Astrocyte (in vitro differentiated cells and primary cell): ENCODE measurements around the gene LRBA. TPM values are rescaled to one million over a fixed set of nuclear protein-coding genes. Genes with fewer than 3 reads are reported as not detected.
"Not testable (repeated sequence)": the region's sequence is repeated elsewhere in the genome, so short reads cannot be mapped to it uniquely, and the experiment has no call there.

Source experiments
- DNase-seq: peaks from one replicate; pipeline ENCODE4 v3.0.0-alpha.2; 2010; ENCODE audit warnings: low read depth
- FAIRE-seq: peaks from 2 replicates; lab custom pipeline; 2011; peaks lifted over from hg19 to GRCh38; lab: Jason Lieb, UNC
- H2AFZ ChIP-seq: 2 replicates; pipeline ENCODE4 v1.6.0; 2012; ENCODE audit warnings: low read depth, low read length, inconsistent platforms
- H3K27ac ChIP-seq: 2 replicates; pipeline ENCODE4 v1.5.1; 2011; ENCODE audit warnings: low read depth, low read length, inconsistent platforms
- H3K27me3 ChIP-seq: 2 replicates; pipeline ENCODE4 v1.6.0; 2011; ENCODE audit warnings: low read length, inconsistent platforms; ENCODE audit not compliant: insufficient read depth
- H3K36me3 ChIP-seq: 2 replicates; pipeline ENCODE4 v1.5.1; 2011; ENCODE audit warnings: low read length, inconsistent platforms; ENCODE audit not compliant: insufficient read depth
- H3K4me1 ChIP-seq: 2 replicates; pipeline ENCODE4 v1.5.1; 2011; ENCODE audit warnings: low read length, inconsistent platforms; ENCODE audit not compliant: insufficient read depth
- H3K4me2 ChIP-seq: 2 replicates; pipeline ENCODE4 v1.6.0; 2012; ENCODE audit warnings: low read length, inconsistent platforms
- H3K4me3 ChIP-seq: 2 replicates; pipeline ENCODE4 v1.5.1; 2011; ENCODE audit warnings: low read depth, mild to moderate bottlenecking, low read length, inconsistent platforms; ENCODE audit not compliant: insufficient read depth
- H3K79me2 ChIP-seq: 2 replicates; pipeline ENCODE4 v1.6.0; 2012; ENCODE audit warnings: mild to moderate bottlenecking, low read length, inconsistent platforms; ENCODE audit not compliant: insufficient read depth
- H3K9ac ChIP-seq: 2 replicates; pipeline ENCODE4 v1.6.0; 2012; ENCODE audit warnings: mild to moderate bottlenecking, low read length, inconsistent platforms
- H3K9me3 ChIP-seq: 2 replicates; pipeline ENCODE4 v1.5.1; 2012; ENCODE audit warnings: low read depth, mild to moderate bottlenecking, low read length, inconsistent platforms; ENCODE audit not compliant: insufficient read depth
- H4K20me1 ChIP-seq: 2 replicates; pipeline ENCODE4 v1.6.0; 2012; ENCODE audit warnings: low read length, inconsistent platforms; ENCODE audit not compliant: insufficient read depth
- H3K27ac Mint-ChIP-seq: one replicate; pipeline ENCODE4 v1.8.0; 2021; ENCODE audit warnings: mild to moderate bottlenecking, mixed read lengths; ENCODE audit not compliant: unreplicated experiment
- H3K27me3 Mint-ChIP-seq: one replicate; pipeline ENCODE4 v1.8.0; 2021; ENCODE audit warnings: low read depth, mixed read lengths; ENCODE audit not compliant: unreplicated experiment
- H3K36me3 Mint-ChIP-seq: one replicate; pipeline ENCODE4 v1.8.0; 2021; ENCODE audit warnings: low read depth, mixed read lengths; ENCODE audit not compliant: unreplicated experiment
- H3K4me1 Mint-ChIP-seq: one replicate; pipeline ENCODE4 v1.8.0; 2021; ENCODE audit warnings: low read depth, mixed read lengths; ENCODE audit not compliant: unreplicated experiment
- H3K4me3 Mint-ChIP-seq: one replicate; pipeline ENCODE4 v1.8.0; 2021; ENCODE audit warnings: mild to moderate bottlenecking, moderate library complexity, mixed read lengths; ENCODE audit not compliant: unreplicated experiment
- H3K9me3 Mint-ChIP-seq: one replicate; pipeline ENCODE4 v1.8.0; 2021; ENCODE audit warnings: mild to moderate bottlenecking, mixed read lengths; ENCODE audit not compliant: unreplicated experiment
- CTCF ChIP-seq: IDR thresholded peaks from 2 replicates; pipeline ENCODE4 v1.5.1; 2011; ENCODE audit warnings: low read depth, mild to moderate bottlenecking, inconsistent platforms, low read length, moderate library complexity; ENCODE audit not compliant: insufficient read depth
- EZH2 ChIP-seq: IDR thresholded peaks from 2 replicates; pipeline ENCODE4 v1.6.1; 2012; ENCODE audit warnings: mild to moderate bottlenecking, low read length, inconsistent platforms; ENCODE audit not compliant: insufficient read depth
- total RNA-seq: library from RNA; stranded (reverse); gene quantifications from 2 replicates; pipeline ENCODE4 v1.2.1, GENCODE V29; 2021

Gene LRBA
- total RNA-seq, 1 donor from 2014 or later: 25.3 TPM

- no peaks in the 10 kb centered on the region for H3K36me3 Mint-ChIP-seq
- Histone ChIP-seq H3K27me3 (no peaks in the 10 kb centered on the region), H3K36me3 (no peaks in the 10 kb centered on the region), H3K9me3 (no peaks in the 10 kb centered on the region), H3K4me3 (no peak overlapping the region), H4K20me1 (no peaks in the 10 kb centered on the region), H3K4me2 (no peak overlapping the region), H2AFZ (no peak overlapping the region), H3K79me2 (no peaks in the 10 kb centered on the region), H3K27ac (no peak overlapping the region), H3K9ac (no peak overlapping the region), H3K4me1 (no peaks in the 10 kb centered on the region)
- no peak for TF ChIP-seq EZH2
- H3K27me3 Mint-ChIP-seq: no peaks in the 10 kb centered on the region
- no peak overlapping the region for H3K27ac Mint-ChIP-seq
- H3K9me3 Mint-ChIP-seq: no peaks in the 10 kb centered on the region
- no peak overlapping the region for H3K4me3 Mint-ChIP-seq
- FAIRE-seq (no peak), DNase-seq (no peak)
- peaks cover 8% of the 10 kb centered on the region for H3K4me1 Mint-ChIP-seq
Measured at GRCh38 chr4:150541681-150542080, 473.4 kb downstream of the LRBA start.

- Mint-ChIP-seq H3K9me3 (no peaks in the 10 kb centered on the region), H3K4me3 (no peak overlapping the region), H3K4me1 (peaks cover 8% of the 10 kb centered on the region), H3K27me3 (no peaks in the 10 kb centered on the region), H3K27ac (no peak overlapping the region), H3K36me3 (no peaks in the 10 kb centered on the region)
- no peak overlapping the region for H2AFZ ChIP-seq
- no peak overlapping the region for H3K4me3 ChIP-seq
- no peaks in the 10 kb centered on the region for H3K36me3 ChIP-seq
- no peak for FAIRE-seq
- H3K27ac ChIP-seq: no peak overlapping the region
- no peaks in the 10 kb centered on the region for H3K4me1 ChIP-seq
- TF ChIP-seq CTCF (no peak), EZH2 (no peak)
- peak; percentile 5 for DNase-seq
- H3K9me3 ChIP-seq: no peaks in the 10 kb centered on the region
- H3K9ac ChIP-seq: no peak overlapping the region
- H3K4me2 ChIP-seq: no peak overlapping the region
- no peaks in the 10 kb centered on the region for H3K79me2 ChIP-seq
- no peaks in the 10 kb centered on the region for H3K27me3 ChIP-seq
- H4K20me1 ChIP-seq: no peaks in the 10 kb centered on the region
Measured at GRCh38 chr4:150540959-150541360, 474.1 kb downstream of the LRBA start.

GRCh38 chr4:150540536-150540935, 474.5 kb downstream of the LRBA start:
- H3K9me3 ChIP-seq: no peaks in the 10 kb centered on the region
- no peak for DNase-seq
- no peak overlapping the region for H3K4me2 ChIP-seq
- H3K4me1 ChIP-seq: no peaks in the 10 kb centered on the region
- no peak overlapping the region for H3K27ac ChIP-seq
- Mint-ChIP-seq H3K36me3 (no peaks in the 10 kb centered on the region), H3K27me3 (no peaks in the 10 kb centered on the region), H3K9me3 (no peaks in the 10 kb centered on the region), H3K27ac (no peak overlapping the region), H3K4me1 (peaks cover 8% of the 10 kb centered on the region), H3K4me3 (no peak overlapping the region)
- H3K4me3 ChIP-seq: no peak overlapping the region
- no peak for FAIRE-seq
- no peaks in the 10 kb centered on the region for H3K27me3 ChIP-seq
- H4K20me1 ChIP-seq: no peaks in the 10 kb centered on the region
- H2AFZ ChIP-seq: no peak overlapping the region
- no peak overlapping the region for H3K9ac ChIP-seq
- TF ChIP-seq EZH2 (no peak), CTCF (no peak)
- no peaks in the 10 kb centered on the region for H3K36me3 ChIP-seq
- H3K79me2 ChIP-seq: no peaks in the 10 kb centered on the region

GRCh38 chr4:150537911-150538310, 477.2 kb downstream of the LRBA start:
- not testable (repeated sequence) for H3K9me3 Mint-ChIP-seq, H3K36me3 ChIP-seq, H4K20me1 ChIP-seq, H3K4me3 ChIP-seq, H3K9me3 ChIP-seq, H3K9ac ChIP-seq, H3K79me2 ChIP-seq, FAIRE-seq, H3K27ac ChIP-seq, H3K4me1 Mint-ChIP-seq, H3K27me3 Mint-ChIP-seq, H3K27ac Mint-ChIP-seq, H3K4me2 ChIP-seq, H3K4me1 ChIP-seq, H3K27me3 ChIP-seq, H3K36me3 Mint-ChIP-seq, H3K4me3 Mint-ChIP-seq, H2AFZ ChIP-seq, DNase-seq
